HCT116 (cell line): Measurements from ENCODE around the gene CTNND1.

Source experiments
- ATF3 ChIP-seq: IDR thresholded peaks from 2 replicates; pipeline ENCODE4 v1.6.1; 2012
- CBX3 ChIP-seq: IDR thresholded peaks from 2 replicates; pipeline ENCODE4 v1.6.1; 2012; ENCODE audit warnings: low read depth
- CTCF ChIP-seq, 3 experiments: fragments of 200-600 bp in 1 of 3; sonication (generic) in 1 of 3; IDR thresholded peaks in 2 of 3; conservative IDR thresholded peaks in 1 of 3; 2 replicates each; pipeline ENCODE4 v1.5.1; 2012 to 2017; ENCODE audit warnings: low read depth in 2 of 3, low read length in 2 of 3, antibody characterized with exemption in 1 of 3, borderline replicate concordance in 1 of 3, control low read depth in 1 of 3, mild to moderate bottlenecking in 1 of 3, mixed read lengths in 1 of 3, mixed run types in 1 of 3, moderate library complexity in 1 of 3; ENCODE audit not compliant: insufficient read depth in 1 of 3
- EZH2 ChIP-seq: fragments of 200-600 bp; sonication (generic); IDR thresholded peaks from 2 replicates; pipeline ENCODE4 v1.6.1; 2017; ENCODE audit warnings: antibody characterized with exemption, mixed run types
- MAX ChIP-seq: IDR thresholded peaks from 2 replicates; pipeline ENCODE4 v1.6.1; 2012
- POLR2A ChIP-seq: IDR thresholded peaks from 2 replicates; pipeline ENCODE4 v1.7.0; 2011; ENCODE audit warnings: borderline replicate concordance; ENCODE audit not compliant: insufficient read depth, insufficient read length; ENCODE audit errors: extremely low read depth
- POLR2AphosphoS5 ChIP-seq: IDR thresholded peaks from 2 replicates; pipeline ENCODE4 v1.6.1; 2011; ENCODE audit warnings: mild to moderate bottlenecking, low read depth, low read length, moderate library complexity
- RAD21 ChIP-seq: IDR thresholded peaks from 2 replicates; pipeline ENCODE4 v1.6.1; 2012; ENCODE audit warnings: low read depth, mild to moderate bottlenecking
- SP1 ChIP-seq: IDR thresholded peaks from 2 replicates; pipeline ENCODE4 v1.6.1; 2012; ENCODE audit warnings: low read depth
- SRF ChIP-seq: IDR thresholded peaks from 2 replicates; pipeline ENCODE4 v1.6.1; 2012; ENCODE audit warnings: low read depth
- TCF7L2 ChIP-seq: IDR thresholded peaks from 2 replicates; pipeline ENCODE4 v1.7.0; 2011; ENCODE audit warnings: borderline replicate concordance, inconsistent platforms; ENCODE audit not compliant: insufficient read depth, insufficient read length; ENCODE audit errors: extremely low read depth
- YY1 ChIP-seq: IDR thresholded peaks from 2 replicates; pipeline ENCODE4 v1.6.1; 2011; ENCODE audit warnings: low read length, low read depth, moderate library complexity, mild to moderate bottlenecking; ENCODE audit not compliant: insufficient replicate concordance; ENCODE audit errors: extremely low read depth
- ZNF274 ChIP-seq: fragments of 200-500 bp; sonication (Bioruptor generic); IDR thresholded peaks from 2 replicates; pipeline ENCODE4 v1.6.1; 2014; ENCODE audit warnings: mild to moderate bottlenecking, low read depth, low read length, inconsistent platforms

GRCh38 chr11:57713835-57714234, 47.8 kb upstream of the CTNND1 start:
- TF ChIP-seq CTCF (IDR thresholded peaks at IDR 0.05 in 2 of 3, conservative IDR thresholded peaks at IDR 0.05 in 1 of 3; ENCODE audit: borderline replicate concordance in 1 of 3, insufficient read depth in 1 of 3, low read depth in 2 of 3, low read length in 2 of 3) = no peak
- TF ChIP-seq POLR2AphosphoS5 = no peak
- no peak for TF ChIP-seq CBX3
- no peak for TF ChIP-seq ATF3
- TF ChIP-seq POLR2A = no peak
- TF ChIP-seq TCF7L2 = no peak
- TF ChIP-seq MAX = no peak
- no peak for TF ChIP-seq EZH2
- no peak for TF ChIP-seq RAD21
- no peak for TF ChIP-seq YY1
- TF ChIP-seq ZNF274 = no peak
- TF ChIP-seq SRF = no peak
- TF ChIP-seq SP1 = no peak
